Cardiac fibroblast (primary cell): ENCODE measurements around the gene TMED1.

ENCODE experiments used
- DNase-seq, 2 donors: peaks; one replicate each; pipeline versions ENCODE4 v3.0.0 to v3.0.0-alpha.2; 2010; ENCODE audit warnings: low read depth in 2 of 2
- H3K4me3 ChIP-seq, 2 donors: replicated peaks in 1 of 2; 1 replicate in 1 of 2; 2 replicates in 1 of 2; pipeline ENCODE4 v1.5.1; 2011; ENCODE audit warnings: low read depth in 2 of 2, low read length in 2 of 2, mild to moderate bottlenecking in 2 of 2, moderate library complexity in 1 of 2
- CTCF ChIP-seq: IDR thresholded peaks from one replicate; pipeline ENCODE4 v1.5.1; 2011; ENCODE audit warnings: low read depth, mild to moderate bottlenecking, low read length, inconsistent platforms

TMED1 gene

GRCh38 chr19:10797078-10797477 is 38.9 kb downstream of the TMED1 start:
- no peak overlapping the region for H3K4me3 ChIP-seq
- no peak for DNase-seq
- no peak for TF ChIP-seq CTCF

DNA sequence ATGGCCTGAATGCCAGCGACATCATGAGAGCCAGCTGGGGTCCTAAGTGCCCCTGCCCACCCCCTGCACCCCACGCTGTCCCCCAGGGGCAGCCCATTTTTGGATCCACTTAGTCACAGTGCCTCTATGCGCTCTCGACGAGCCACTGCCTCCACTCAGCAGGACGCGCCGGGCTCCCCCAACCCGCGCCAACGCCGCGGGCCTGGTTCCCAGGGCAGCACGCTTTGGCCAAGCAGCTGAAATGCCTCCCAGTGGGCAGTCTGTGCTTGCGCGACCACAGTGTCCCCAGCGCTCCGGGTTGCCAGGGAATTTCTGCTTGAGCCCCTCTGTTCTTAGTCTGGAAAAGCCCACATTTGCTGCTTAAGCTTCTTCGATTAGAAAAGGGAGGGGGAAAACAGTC is 39.4 kb downstream of the TMED1 start:
- no peak for DNase-seq
- no peak for TF ChIP-seq CTCF
- H3K4me3 ChIP-seq, result no peak overlapping the region

- DNase-seq, result no peak
- H3K4me3 ChIP-seq, result no peak overlapping the region
- TF ChIP-seq CTCF, result no peak
These were observed 46.1 kb downstream of the TMED1 start for GRCh38 chr19:10789866-10790265.

- no peak for TF ChIP-seq CTCF
- no peak for DNase-seq
- no peak overlapping the region for H3K4me3 ChIP-seq
These were observed 47.9 kb downstream of the TMED1 start for GRCh38 chr19:10788146-10788545.

GRCh38 chr19:10784257-10784656 is 51.8 kb downstream of the TMED1 start:
- no peak overlapping the region for H3K4me3 ChIP-seq
- DNase-seq, result no peak

DNA sequence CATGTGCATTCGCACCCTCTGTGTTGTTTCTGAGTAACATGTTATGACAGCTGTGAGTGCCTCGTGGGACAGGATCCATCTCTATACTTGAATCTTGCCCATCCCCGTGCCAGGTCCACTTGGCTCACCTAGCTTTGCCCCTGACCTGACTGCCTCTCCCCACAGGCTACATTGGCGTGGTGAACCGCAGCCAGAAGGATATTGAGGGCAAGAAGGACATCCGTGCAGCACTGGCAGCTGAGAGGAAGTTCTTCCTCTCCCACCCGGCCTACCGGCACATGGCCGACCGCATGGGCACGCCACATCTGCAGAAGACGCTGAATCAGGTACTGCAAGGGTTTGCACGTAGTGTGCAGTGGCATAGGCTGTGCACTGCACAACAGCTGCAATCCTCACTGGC is 53.2 kb downstream of the TMED1 start:
- no peak for TF ChIP-seq CTCF
- H3K4me3 ChIP-seq, result no peak overlapping the region
- no peak for DNase-seq

More at GRCh38 chr19:10784257-10784656, 51.8 kb downstream of the TMED1 start:
- TF ChIP-seq CTCF, result no peak
